NOMO-1 treated with DMSO at 0.1 percent for 48 hours (cell line): ENCODE measurements around the gene SLC35C1.

Experiments
- DNase-seq: peaks from one replicate; lab custom pipeline; 2025; ENCODE audit not compliant: unreplicated experiment; lab: John Stamatoyannopoulos, UW

The SLC35C1 gene

DNA sequence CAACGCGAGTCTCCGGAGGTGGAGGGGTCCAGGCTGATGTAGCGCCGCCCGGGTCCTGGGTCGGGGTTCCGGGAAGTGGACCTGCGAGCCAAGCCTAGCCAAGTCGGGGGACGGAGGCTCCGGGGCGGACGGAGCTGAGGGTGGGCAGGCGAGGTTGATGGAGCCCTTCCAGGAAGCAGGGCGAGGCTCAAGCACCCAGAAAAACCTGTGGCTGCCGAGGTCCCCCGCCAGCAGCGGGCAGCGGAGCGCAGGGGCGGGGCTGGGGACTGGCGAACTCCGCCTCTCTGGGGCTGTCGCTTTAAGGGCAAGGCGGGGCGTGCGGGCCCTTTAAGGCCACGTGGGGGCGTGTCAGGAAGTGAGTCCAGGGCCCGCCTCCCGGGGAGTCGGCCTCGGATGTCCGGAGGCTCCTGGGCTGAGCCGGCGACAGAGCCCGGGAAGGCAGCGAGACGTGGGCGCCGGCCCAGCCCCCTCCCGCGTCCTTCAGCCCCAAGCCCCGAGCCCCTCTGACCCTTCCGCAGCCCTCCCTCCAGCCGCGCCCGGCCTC is at the start of gene SLC35C1:
Gene SLC35C1 (plus strand): TSS at position 389 of the 544 bp plus-strand sequence. CDS start 653 bp downstream, outside the sequence.
- peak; percentile 95 for DNase-seq

DNA sequence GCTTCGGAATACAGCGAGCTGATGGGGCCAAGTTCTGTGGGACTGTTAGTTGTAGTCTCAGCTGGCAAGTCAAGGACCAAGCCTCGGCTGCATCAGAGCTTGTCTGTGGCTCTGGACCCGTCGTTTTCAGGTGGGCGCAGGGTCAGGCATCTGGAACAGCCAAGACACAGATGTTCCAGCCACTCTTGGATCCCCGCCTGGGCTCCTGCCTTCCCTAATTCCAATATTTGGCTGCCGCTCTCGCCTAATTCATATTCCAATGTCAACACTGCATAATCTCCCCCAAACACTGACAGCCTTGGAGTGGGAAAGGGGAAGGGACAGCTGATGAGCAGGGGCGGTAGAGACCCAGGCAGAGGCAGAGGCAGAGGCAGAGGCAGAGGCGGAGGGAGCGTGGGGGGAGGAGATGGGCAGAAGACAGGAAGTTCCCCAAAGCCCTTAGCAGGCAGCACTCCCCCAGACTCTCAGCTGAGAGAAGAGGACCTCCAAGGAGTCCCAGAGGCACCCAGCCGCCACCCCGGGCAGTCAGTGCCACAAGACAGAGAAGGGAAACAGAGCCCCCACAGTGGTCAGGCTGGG is 49.6 kb upstream of the SLC35C1 start:
- DNase-seq = no peak

DNA sequence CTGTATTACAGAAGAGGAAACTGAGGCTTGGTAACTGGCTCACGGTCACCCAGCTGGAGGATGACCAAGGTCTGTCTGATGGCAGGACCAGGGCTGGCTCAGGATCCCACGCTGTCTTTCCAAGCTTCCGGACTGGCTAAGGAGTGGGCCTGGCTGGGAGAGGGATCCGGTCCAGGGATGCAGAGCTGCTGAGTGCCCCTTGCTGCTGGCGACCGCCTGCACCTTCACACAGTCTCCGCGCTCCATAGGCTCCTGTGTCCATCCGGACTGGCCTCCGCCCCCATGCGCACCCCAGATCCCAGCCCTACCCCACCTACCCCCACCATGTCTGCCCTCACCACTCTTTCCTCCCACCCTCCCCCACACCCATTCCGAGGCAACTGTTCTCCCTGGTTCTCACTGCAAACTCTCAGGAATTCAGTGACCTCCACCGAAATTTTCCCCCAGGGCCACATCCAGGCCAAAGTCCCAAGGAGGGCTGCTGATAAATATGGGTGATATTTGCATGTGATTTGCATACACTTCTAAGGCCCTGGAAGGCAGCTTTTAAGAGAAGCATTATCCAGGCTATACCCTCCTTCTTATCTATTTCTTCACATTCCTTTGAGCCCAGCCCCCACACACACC is 48.5 kb upstream of the SLC35C1 start:
- DNase-seq = no peak

DNA sequence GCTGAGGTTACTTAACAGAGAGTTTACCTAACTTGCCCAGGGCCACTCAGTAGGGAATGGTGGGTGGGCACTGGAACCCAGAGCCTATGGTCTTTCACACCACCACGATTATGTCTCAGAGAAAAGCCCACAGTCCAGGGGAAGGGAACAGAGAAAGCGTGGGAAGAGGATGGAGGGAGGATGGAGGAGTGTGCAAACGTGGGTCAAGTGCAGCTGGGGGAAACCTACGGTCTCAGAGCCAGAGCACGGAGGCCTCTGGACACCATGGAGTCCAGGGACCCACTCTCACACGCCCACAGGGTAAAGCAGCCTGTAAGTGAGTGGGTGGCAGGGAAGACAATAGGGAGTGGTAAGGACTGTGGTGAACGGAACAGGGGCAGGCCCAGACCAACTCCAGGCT is 47.3 kb upstream of the SLC35C1 start:
- no peak for DNase-seq

DNA sequence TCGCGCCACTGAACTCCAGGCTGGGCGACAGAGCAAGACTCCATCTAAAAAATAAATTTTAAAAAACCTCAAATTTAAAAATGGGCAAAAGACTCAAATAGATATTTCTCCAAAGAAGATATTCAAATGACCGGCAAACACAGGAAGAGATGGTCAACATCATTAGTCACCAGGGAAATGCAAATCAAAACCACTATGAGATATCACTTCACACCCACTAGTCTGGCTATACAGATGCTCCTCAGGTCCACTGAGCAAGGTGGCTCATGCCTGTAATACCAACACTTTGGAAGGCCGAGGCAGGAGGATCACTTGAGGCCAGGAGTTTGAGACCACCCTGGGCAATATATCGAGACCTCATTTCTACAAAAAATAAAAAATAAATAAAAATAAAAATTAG is 43.3 kb upstream of the SLC35C1 start:
- no peak for DNase-seq

DNA sequence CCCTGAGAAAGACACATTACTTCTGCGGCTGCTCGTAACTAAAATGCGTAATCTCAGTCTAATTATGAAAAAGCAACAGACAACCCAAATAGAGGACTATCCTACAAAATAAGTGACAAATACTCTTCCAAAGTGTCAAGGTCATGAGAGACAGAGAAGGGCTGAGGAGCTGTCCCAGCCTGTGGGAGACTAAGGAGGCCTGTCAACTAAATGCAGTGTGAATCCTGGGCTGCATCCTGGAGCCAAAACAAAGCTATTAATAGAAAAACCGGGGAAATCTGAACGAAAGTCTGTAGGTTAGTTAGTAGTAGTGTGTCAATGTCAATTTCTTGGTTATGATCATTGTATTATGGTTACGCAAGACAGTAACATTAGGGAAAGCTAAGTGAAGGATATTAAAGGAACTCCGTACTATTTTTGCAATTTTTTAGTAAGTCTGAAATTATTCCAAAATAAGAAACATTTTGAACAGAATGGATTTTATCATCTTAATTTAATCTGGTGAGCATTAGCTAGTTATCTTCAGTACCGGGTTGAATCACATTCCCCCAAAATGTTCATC is 39.8 kb upstream of the SLC35C1 start:
- DNase-seq = no peak

DNA sequence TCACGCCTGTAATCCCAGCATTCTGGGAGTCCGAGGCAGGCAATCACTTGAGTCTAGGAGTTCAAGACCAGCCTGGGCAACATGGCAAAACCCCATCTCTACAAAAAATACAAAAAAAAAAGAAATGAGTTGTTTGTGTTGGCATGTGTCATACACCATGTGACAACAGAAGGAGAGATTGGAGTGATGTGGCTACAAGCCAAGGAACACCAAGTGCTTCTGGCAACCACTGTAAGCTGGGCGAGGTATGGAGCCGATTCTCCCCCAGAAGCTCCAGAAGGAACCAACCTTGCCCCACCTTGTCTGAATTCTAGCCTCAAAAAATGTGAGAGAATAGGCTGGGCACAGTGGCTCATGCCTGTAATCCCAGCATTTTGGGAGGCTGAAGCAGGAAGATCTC is 39.1 kb upstream of the SLC35C1 start:
- no peak for DNase-seq

DNA sequence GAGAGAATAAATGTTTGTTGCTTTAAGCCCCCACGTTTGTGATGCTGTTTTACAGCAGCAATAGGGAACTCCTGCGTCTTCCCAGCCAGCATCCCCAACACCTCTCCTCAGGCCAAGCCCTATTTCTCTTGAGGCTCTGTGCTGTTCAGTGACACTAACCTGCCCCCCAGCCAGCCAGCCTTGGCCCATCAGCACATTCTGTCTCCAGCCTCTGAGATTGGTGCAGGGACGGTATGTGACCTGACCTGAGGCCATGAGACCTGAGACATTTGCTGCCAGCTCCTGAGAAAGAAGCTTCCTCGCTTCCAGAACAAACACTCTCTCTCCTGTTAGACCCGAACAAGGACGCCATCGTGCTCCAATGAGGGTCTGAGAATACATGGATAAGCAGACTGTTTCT is 38.5 kb upstream of the SLC35C1 start:
- no peak for DNase-seq

DNA sequence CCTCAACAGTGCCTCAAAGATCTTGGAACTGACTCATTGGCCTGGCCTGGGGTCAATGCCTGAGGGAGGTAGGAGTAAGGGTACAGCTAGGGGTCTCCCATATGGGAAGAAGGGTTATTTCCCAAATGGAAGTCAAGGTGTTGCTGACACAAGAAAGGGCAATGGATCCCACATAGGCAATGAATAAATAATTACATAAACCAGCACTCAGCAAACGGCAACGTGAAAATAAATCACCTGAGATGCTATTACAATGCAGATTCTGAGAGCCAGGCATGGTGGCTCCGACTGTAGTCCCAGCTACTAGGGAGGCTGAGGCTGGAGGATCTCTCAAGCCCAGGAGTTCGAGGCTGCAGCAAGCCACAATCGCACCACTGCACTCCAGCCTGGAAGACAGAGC is 36.5 kb upstream of the SLC35C1 start:
- no peak for DNase-seq

DNA sequence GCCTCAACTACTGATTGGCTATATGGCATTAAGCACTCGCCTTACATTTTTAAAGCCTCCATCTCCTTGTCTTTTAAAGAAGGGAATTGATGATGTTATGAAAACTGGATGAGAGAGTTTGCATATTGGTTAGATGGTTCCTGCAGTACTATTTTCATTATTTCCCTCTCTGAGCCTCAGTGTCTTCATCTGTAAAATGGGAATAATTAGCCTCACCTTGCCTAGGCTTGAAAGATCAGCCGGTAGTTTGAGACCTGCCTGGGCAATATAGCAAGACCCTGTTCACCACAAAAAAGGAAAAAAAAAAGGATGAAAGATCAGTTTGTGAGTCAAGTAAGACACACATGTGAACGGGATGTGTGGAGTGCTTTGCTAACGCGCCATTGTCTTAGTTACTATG is 35.0 kb upstream of the SLC35C1 start:
- DNase-seq = no peak

DNA sequence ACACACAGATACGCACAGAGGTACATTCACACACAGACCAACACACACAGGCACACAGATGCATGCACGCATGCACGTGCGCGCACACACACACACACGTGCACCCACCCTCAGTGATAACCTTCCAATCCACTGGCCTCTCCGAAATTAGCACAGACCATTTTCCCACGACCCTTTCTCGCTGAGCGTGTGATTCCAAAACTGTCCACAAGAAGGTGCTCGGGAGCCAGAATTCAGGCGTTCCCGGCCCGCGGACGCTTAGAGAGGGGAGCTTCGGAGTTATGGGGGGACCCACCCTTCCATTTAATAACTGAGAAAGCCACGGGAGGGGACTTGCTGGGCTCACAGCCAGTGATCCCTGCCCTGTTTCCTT is 33.8 kb upstream of the SLC35C1 start:
- peak; percentile 52 for DNase-seq

DNA sequence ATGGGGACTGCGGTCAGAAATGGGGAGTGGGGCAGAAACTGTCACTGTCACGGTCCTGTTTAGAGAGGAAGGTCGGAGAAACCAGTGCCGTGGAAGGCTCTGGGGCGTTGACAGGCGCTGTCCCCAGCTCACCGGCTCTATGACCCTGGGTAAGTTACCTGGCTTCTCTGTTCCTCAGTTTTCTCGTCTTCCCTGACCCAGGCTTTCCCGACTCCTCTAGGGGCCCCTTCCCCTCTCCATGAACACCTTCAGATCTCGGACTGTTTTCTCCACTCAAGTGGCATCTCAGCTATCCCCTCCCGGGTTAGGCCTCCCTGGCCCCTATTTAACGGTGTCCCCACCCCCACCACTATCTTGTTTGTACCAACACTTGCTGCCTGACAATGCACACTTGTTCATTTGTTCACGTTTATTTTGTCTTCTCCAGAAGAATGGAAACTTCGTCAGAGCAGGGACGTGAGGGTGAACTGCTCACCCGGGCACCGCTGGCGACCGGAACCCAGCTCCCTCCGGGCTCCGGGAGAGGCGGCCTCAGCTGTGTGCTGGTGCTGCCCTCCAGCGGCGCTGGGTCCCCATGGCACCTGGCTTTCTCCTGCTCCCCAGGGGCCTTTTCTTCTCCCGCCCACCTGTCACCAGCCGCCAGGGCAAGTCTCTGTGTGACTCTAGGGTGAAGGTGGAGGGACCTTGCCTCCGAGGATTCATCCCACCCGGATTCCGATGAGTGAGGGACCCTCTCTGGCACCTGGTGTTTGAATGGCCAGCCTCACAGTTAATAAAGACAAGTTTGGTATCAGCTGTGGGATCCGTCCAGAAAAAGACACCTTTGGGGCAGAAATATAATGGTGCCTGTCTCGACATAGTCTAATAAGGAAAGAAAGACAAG is 33.1 kb upstream of the SLC35C1 start:
- peak; percentile 76 for DNase-seq

DNA sequence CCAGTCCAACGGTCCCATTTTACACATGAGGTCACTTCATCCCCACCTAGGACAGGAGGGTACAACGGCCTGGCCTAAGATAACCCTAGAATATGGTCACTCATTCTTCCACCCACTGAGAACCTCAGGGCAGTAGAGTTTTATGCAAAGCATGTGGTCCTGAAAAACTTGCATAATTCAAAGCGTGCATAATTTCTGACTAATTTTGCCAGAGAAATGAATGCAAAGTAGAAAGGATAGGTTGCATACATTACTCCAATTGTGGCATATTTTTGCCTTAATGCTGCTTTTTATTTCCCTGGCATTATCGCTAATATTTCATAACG is 32.5 kb upstream of the SLC35C1 start:
- DNase-seq = no peak

DNA sequence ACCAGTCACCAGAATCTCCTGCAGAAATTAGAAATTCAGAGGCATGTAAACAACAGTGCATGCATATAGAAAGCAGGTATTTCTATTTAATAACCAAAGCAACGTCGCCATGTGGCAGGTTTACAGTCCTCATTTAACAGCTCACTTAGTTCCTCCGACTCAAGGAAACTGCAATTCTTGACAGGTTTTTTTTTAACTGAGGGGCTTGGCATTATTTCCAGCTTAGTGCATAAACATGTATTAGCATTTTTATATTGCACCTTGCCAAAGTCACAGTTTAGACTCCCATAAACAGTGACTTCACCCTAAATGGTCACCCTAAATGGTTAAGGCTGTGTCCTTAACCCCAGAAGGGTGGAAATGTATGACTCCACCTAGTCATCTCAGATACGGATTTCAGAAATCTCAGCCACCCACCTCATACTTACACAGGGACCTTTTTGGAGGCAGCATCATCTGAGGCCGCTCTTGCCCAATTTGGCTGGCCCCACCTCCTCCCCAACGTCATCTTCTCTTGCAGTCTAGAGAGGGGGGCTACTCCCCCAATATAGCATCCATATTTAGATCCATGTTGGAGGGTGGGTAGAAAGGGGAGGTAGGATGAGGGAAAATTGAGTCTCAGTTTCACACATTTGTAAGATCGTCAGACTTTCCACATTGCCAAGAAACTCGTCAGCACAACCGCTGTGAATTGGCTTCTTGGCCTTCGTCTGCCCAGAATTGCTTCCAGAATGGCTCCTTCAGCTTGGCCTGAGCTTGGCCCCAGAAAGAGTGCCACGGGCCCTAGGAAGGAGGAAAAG is 31.8 kb upstream of the SLC35C1 start:
- no peak for DNase-seq

DNA sequence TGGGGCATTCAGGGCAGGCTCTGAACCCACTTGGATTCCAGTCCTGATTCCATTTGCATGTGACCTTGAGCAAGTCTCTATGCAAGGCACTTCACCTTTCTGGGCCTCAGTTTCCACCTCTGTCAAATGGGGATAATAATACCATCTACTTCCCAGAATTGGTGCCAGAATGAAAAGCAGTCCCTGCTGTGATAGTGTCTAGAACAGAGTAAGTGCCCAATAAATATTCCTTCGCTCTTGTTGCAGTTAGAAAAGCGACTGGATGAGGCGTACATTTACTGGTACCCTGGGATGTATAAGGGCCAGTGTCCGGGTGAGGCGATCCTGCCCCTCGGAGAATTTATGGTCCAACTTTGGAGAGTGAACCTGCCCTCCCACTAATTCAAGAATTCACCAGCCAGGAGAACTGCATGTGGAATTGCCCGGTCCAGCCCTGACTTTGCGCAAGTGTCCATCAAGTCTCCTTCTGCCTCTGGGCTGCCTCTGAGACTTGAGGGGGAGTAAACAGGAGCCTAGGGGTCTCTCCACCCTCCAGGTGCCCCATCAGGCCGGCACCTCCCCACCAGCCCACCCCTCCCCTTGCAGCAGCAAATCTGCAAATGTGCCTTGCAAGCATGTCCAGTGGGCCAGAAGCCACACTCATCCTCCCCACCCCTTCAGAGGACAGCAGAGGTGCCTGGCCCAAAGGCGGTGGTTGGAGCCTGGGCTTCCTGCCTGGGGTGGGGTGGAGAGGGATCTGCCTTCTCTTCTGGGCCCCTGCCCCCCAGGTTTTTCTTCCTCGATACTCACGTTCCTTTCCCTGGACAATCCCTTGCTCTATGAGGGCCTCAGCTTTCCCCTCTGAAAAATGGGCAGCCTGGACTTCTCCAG is 30.9 kb upstream of the SLC35C1 start:
- no peak for DNase-seq

DNA sequence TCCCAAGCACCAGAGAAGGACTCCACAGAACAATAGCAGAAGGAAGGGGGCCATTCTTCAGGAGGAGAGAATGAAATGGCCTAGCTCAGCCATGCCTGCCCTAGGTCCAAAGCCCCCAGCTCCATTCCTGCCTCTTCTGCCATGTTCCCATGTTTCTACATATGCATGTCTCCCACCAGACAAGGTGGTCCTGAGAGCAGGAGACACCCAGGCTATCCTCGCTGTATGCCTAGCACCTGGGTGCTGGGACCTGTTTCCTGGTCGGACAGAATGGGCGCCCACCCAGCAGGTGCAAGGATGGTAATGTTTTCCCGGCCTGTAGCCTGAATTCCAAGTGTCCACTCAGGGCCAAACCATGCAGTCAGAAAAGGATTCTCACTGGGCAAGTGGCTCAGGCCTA is 30.2 kb upstream of the SLC35C1 start:
- no peak for DNase-seq

DNA sequence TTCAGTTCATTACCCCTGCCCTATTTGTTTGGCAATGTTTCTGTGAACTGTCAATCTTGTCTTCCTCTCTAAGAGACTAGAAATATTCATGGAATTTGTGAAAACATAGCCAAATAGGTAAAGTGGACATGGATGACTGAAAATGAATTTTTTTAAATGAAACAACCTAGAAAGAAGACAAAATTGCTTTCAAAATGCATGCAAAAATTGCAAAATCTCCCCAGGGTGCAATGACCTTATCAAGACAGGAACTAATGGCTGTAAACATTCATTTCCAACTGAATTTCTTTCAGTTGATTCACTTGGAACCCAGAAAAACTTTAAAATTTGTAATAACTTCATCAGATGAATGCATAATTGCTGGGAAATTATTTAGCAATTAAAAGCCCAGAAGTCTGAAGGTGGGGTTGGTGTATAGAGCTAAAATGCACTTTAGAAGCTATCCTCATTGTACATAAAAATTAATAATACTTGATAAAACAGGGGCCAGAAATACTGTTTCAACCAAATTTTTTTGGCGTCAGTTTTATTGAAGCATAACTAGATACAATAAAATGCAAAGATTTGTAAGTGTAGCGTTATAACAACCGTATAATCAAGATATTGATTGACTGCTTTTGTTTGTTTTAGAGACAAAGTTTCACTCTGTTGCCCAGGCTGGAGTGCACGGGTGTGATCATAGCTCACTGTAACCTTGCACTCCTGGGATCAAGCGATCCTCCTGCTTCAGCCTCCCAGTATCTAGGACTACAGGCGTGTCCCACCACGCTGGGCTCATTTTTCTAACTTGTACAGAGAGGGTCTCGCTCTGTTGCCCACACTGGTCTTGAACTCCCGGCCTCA is 27.6 kb upstream of the SLC35C1 start:
- DNase-seq = peak; percentile 18

DNA sequence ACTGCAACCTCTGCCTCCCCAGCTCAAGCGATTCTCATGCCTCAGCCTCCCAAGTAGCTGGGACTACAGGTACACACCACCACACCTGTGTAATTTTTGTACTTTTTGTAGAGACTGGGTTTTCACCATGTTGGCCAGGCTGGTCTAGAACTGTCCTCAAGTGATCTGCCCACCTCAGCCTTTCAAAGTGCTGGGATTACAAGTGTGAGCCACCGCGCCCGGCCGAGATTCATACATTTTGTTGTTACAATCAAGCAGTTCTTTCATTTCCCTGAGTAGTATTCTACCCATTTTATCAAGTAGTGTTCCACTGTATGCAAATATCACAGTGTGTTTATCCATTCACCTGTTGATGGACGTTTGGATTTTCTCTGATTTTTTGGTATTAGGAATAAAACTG is 26.6 kb upstream of the SLC35C1 start:
- DNase-seq = no peak

DNA sequence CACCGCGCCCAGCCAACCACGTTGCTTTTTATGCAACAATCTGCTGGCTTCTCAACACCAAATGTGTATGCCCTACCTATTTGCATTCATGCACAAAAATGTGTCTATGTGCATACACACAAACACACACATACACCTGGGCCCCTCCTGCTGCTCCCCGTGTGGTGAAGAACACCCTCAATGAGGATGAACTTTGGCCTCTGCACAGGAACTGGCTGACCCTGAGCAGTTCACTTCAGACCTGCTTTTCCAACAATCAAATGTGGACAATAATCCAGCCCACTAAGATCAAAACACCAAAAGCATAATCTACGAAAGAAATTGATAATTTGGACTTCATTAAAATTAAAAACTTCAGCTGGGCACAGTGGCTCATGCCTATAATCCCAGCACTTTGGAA is 25.3 kb upstream of the SLC35C1 start:
- no peak for DNase-seq
